Pancreas (tissue), 10 donors: ENCODE data around the gene TSHZ2. TPM values are rescaled to one million over a fixed set of nuclear protein-coding genes. Genes with fewer than 3 reads are reported as not detected.

Source experiments
- ATAC-seq, 4 donors: fragments of 200-7000 bp; cut with Tn5 transposase; one replicate each; pipeline versions ENCODE4 v1.8.0 to v1.9.1; 2020; ENCODE audit warnings: mild to moderate bottlenecking in 4 of 4, moderate library complexity in 4 of 4
- DNase-seq, 6 donors: peaks; one replicate each; pipeline ENCODE4 v3.0.0-alpha.2; 2020
- FAIRE-seq: peaks from 2 replicates; lab custom pipeline; 2012; peaks lifted over from hg19 to GRCh38; lab: Jason Lieb, UNC
- H3K27ac ChIP-seq, 4 donors: fragments of 200-600 bp; sonication (generic); 1 replicate in 3 of 4; 2 replicates in 1 of 4; pipeline versions ENCODE4 v1.5.0 to v1.8.0; 2020
- H3K27me3 ChIP-seq, 4 donors: fragments of 200-600 bp; one replicate each; pipeline ENCODE4 v1.8.0; 2021
- H3K36me3 ChIP-seq, 3 donors: fragments of 200-600 bp; sonication (generic) in 1 of 3; one replicate each; pipeline versions ENCODE4 v1.5.0 to v1.8.0; 2020 to 2021
- H3K4me1 ChIP-seq, 3 donors: fragments of 200-600 bp; one replicate each; pipeline ENCODE4 v1.8.0; 2021
- H3K4me3 ChIP-seq, 4 donors: fragments of 200-600 bp; sonication (generic) in 2 of 4; one replicate each; pipeline versions ENCODE4 v1.5.0 to v1.8.0; 2020 to 2021
- H3K9me3 ChIP-seq, 4 donors: fragments of 200-600 bp; one replicate each; pipeline ENCODE4 v1.8.0; 2021
- WGBS, 2 donors: extraction: QIAGEN DNeasy Blood & Tissue Kit; methylation state at CpG; one replicate each; pipeline ENCODE4 v1.1.7; 2013; 5-methylcytosine and 5-hydroxymethylcytosine counted together
- intact Hi-C, 3 donors: fragments of 100-400 bp; cut with DNase I; formaldehyde crosslinking; loops; one replicate each; pipeline versions ENCODE4 v1.11.1 to v1.14.2; 2022
- polyA plus RNA-seq, 2 donors: library from polyadenylated mRNA; stranded (reverse); fragments of 200-250 nt; gene quantifications; one replicate each; pipeline ENCODE4 v1.2.3, GENCODE V29; 2013
- total RNA-seq, 6 donors: library from RNA; stranded (reverse); fragmentation: NEBNext Ultra II Directional in 4 of 6; extraction: Animal tissue kit (Norgen Biotek cat#: 25700) in 4 of 6; gene quantifications; one replicate each; pipeline versions ENCODE4 v1.2.1 to v1.2.4, GENCODE V29; 2021 to 2023
- TF ChIP-seq, protein P1 (sequence below), 4 donors: fragments of 200-600 bp; sonication (generic) in 3 of 4; IDR thresholded peaks; one replicate each; pipeline versions ENCODE4 v1.5.0 to v1.8.0; 2021; ENCODE audit warnings: antibody characterized with exemption in 4 of 4
- donor health status: healthy with polysubstance abuse.
- donor health status: DM: no; HTN: no; CAD: no; lungs with moderate emphysema.
- donor health status: DM: no; HTN: no; CAD: no.
- donor health status: control.
- donor health status: control.
- donor health status: Bipolar disorder and iron deficiency.
- donor health status: DM: yes; HTN: yes; CAD: no.
- donor health status: DM: no; HTN: no; CAD: no.
- donor health status: DM: no; HTN: no; CAD: no.
- donor health status: DM: yes; HTN: yes; CAD: no.

The TSHZ2 gene
- total and polyA plus RNA-seq, 8 donors: 2.2 to 23.5 (median 4.5) TPM

DNA sequence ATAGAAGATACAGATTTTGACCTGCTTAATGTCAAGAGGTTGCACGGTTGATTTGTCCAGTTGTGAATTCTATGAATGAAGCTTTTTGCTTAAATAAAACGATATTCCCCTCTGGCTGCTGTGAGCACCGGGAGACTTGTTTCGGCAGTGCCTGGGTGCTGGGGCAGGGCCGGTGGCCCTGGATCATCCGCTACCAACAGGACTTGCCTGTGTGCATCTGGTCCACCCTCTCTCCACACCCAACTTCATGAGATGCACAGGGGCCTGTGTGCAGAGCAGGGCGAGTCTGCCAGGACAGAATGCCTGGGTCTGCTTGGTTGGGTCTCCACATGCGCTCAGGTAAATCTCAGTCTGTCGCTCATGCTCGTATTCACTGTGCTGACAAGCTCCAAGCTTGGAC is 65.5 kb downstream of the TSHZ2 start:
- intact Hi-C loops: no loop called here
- WGBS, 2 donors: 92 to 96% methylated on average over 10 of the region's 10 CpGs
- no peak for ATAC-seq

DNA sequence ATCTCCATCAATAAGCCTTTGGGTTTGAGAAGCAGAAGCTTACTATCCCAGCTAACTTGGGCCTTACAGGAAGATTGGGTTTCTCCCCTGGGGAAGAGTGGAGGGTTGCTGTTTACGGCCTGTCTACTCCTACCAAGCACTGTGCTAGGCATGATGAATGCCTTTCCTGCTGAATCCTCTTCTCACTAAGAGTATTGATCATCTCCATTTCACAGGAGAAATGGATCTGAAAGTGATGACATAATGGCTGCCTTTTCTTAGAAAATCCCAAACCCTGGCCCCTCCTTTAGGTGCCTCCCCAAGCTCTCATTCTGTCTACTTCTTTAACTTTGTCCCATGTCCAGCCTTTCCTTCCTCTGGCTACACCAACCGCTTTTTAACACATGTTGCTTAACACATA is 66.1 kb downstream of the TSHZ2 start:
- H3K27me3 ChIP-seq: no peaks in the 10 kb centered on the region
- no peaks in the 10 kb centered on the region for H3K9me3 ChIP-seq
- no peak overlapping the region for H3K4me3 ChIP-seq
- FAIRE-seq (no peak), ATAC-seq (no peak), DNase-seq (no peak)
- WGBS, 2 donors: 89 to 100% methylated on average over 2 of the region's 2 CpGs
- intact Hi-C loops: no loop called here
- no peaks in the 10 kb centered on the region for H3K36me3 ChIP-seq
- no peaks in the 10 kb centered on the region for H3K4me1 ChIP-seq
- H3K27ac ChIP-seq: no peak overlapping the region
- TF ChIP-seq, protein P1, sequence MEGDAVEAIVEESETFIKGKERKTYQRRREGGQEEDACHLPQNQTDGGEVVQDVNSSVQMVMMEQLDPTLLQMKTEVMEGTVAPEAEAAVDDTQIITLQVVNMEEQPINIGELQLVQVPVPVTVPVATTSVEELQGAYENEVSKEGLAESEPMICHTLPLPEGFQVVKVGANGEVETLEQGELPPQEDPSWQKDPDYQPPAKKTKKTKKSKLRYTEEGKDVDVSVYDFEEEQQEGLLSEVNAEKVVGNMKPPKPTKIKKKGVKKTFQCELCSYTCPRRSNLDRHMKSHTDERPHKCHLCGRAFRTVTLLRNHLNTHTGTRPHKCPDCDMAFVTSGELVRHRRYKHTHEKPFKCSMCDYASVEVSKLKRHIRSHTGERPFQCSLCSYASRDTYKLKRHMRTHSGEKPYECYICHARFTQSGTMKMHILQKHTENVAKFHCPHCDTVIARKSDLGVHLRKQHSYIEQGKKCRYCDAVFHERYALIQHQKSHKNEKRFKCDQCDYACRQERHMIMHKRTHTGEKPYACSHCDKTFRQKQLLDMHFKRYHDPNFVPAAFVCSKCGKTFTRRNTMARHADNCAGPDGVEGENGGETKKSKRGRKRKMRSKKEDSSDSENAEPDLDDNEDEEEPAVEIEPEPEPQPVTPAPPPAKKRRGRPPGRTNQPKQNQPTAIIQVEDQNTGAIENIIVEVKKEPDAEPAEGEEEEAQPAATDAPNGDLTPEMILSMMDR (IDR thresholded peaks at IDR 0.05): no peak

More for the DNA sequence above, 65.5 kb downstream of the TSHZ2 start:
- Histone ChIP-seq H3K27me3 (no peaks in the 10 kb centered on the region), H3K9me3 (no peaks in the 10 kb centered on the region), H3K4me3 (no peak overlapping the region), H3K4me1 (no peaks in the 10 kb centered on the region), H3K27ac (no peak overlapping the region), H3K36me3 (no peaks in the 10 kb centered on the region)
- TF ChIP-seq, protein P1 (IDR thresholded peaks at IDR 0.05): no peak
- peak in 1 of 6 donors; percentile 20 for DNase-seq
- FAIRE-seq: no peak

DNA sequence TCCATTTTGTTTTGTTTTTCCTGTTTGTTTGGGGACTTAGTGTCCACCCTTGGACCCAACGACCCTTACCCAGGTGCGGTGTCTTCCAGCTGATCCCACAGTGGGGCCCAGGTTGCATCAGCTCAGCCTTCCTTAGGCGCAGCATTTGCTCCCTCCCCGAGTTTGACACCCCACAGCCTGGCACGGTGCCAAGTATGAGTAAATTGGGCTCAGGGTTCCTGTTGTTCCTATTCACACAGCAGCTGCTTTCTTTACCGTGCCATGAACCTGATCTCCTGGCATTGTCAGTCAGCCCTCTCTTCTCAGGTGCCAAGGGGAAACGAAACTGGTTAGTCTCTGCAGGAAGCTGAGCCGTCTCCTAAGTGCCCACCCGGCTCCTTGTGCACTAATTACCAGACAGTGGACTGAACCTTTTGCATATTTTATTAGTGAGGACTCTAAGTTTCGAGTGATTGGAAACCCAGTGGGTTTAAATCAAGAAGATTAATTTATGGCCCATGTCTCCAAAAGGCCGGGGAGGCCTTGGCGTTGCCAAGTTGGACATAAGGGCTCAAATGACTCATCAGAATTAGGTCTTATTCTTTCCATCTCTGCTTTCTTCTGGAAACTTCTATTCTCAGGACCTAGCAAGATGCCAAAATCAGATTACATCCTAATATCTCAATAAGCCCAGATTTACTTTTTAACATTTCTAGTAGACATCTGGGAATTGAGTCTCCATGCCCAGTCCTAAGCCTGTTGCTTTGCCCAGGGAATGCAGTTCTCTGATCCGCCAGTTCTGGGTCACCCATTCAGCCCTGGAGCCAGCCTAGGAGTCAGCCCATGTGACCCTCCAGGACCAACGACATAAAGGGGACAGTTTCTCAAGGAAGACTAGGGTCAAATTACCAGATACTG is 68.8 kb downstream of the TSHZ2 start:
- TF ChIP-seq, protein P1 (IDR thresholded peaks at IDR 0.05): no peak
- 47 to 50% methylated on average over 14 of the region's 14 CpGs for WGBS, 2 donors
- no peaks in the 10 kb centered on the region for H3K9me3 ChIP-seq
- ATAC-seq: peak in 3 of 4 donors; percentile 67 to 81 (median 80)
- peak overlapping the region in 2 of 4 donors; percentile 10 to 39 for H3K27ac ChIP-seq
- no peak for FAIRE-seq
- H3K4me3 ChIP-seq: no peak overlapping the region
- H3K36me3 ChIP-seq: no peaks in the 10 kb centered on the region
- peak; percentile 16 to 64 (median 52) for DNase-seq
- H3K4me1 ChIP-seq: no peaks in the 10 kb centered on the region
- intact Hi-C loops: no loop called here
- H3K27me3 ChIP-seq: no peaks in the 10 kb centered on the region

DNA sequence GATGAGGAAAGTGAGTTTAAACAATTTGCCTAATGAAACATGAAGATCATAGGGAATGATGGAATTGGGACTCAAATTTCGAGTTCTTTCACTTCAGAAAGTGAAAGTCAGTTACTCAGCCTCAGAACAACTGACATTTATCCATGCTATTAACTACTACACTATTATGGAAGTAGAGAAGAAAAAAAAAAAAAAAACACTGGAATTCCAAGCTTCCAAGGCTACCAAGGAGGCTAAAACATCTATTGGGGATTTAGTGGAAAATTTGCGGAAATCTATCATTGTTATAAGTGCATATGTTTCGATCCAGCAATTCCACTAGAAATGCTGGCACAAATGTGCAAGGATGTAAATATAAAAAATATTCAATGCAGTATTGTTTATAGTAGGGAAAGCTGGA is 70.4 kb downstream of the TSHZ2 start:
- TF ChIP-seq, protein P1 (IDR thresholded peaks at IDR 0.05): no peak
- ATAC-seq: no peak
- Histone ChIP-seq H3K4me3 (no peak overlapping the region), H3K4me1 (no peaks in the 10 kb centered on the region), H3K36me3 (no peaks in the 10 kb centered on the region), H3K27ac (no peak overlapping the region), H3K9me3 (no peaks in the 10 kb centered on the region), H3K27me3 (no peaks in the 10 kb centered on the region)
- intact Hi-C loops: no loop called here
- WGBS, 2 donors: 69 to 73% methylated on average over 3 of the region's 3 CpGs
- no peak for DNase-seq
- FAIRE-seq: no peak

DNA sequence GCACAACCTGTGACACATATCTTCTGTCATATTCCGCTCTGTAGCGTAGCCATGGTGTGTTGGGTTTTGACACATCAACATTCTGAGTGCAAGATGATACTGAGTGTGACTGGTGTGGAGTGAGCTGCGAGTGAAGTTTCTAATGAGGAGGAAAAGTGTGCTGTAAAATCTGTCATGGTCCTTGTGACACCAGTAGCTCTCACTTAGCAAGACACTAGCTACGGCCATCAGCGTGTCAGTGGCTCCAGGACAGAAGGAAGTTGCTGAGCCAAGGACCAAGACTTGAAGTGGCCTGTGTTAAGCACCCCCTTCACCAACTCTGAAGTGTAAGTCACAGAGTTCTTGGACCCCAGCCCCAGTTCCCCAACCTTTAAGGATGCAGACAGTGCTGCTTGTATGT is 72.1 kb downstream of the TSHZ2 start:
- Histone ChIP-seq H3K4me1 (no peaks in the 10 kb centered on the region), H3K27me3 (no peaks in the 10 kb centered on the region), H3K4me3 (no peak overlapping the region), H3K9me3 (no peaks in the 10 kb centered on the region), H3K27ac (no peak overlapping the region), H3K36me3 (no peaks in the 10 kb centered on the region)
- no peak for DNase-seq
- intact Hi-C loops: no loop called here
- TF ChIP-seq, protein P1 (IDR thresholded peaks at IDR 0.05): no peak
- 78 to 90% methylated on average over 5 of the region's 5 CpGs for WGBS, 2 donors
- ATAC-seq: no peak
- no peak for FAIRE-seq
